Activated T-cell treated with anti-CD3 and anti-CD28 coated beads, Interleukin-2, amount 50 U/mL, for 72 hours (primary cell): ENCODE results near the gene WNT2B. TPM values are rescaled to one million over a fixed set of nuclear protein-coding genes. Genes with fewer than 3 reads are reported as not detected.

ENCODE experiments used
- ATAC-seq, 2 donors: fragments of 150-1000 bp; cut with Tn5 transposase; replicated peaks in 1 of 2; 2 replicates each; pipeline ENCODE4 v1.10.0; 2021; ENCODE audit warnings: moderate library complexity in 2 of 2, mild to moderate bottlenecking in 1 of 2
- DNase-seq, 2 donors: peaks; one replicate each; pipeline ENCODE4 v3.0.0; 2021 to 2022; ENCODE audit warnings: mixed read lengths in 1 of 2
- H3K27ac Mint-ChIP-seq: one replicate; pipeline ENCODE4 v1.8.0; 2022; ENCODE audit warnings: mild to moderate bottlenecking, moderate library complexity, mixed read lengths
- H3K27me3 Mint-ChIP-seq: one replicate; pipeline ENCODE4 v1.8.0; 2022; ENCODE audit warnings: low read depth, mixed read lengths
- H3K36me3 Mint-ChIP-seq, 2 donors: one replicate each; pipeline ENCODE4 v1.8.0; 2022; ENCODE audit warnings: mixed read lengths in 2 of 2, mild to moderate bottlenecking in 1 of 2; ENCODE audit not compliant: insufficient read depth in 2 of 2
- H3K4me1 Mint-ChIP-seq: one replicate; pipeline ENCODE4 v1.8.0; 2022; ENCODE audit warnings: low read depth, mixed read lengths
- H3K4me3 Mint-ChIP-seq, 2 donors: one replicate each; pipeline ENCODE4 v1.8.0; 2022; ENCODE audit warnings: mild to moderate bottlenecking in 2 of 2, mixed read lengths in 2 of 2, moderate library complexity in 2 of 2
- H3K9me3 Mint-ChIP-seq, 2 donors: one replicate each; pipeline ENCODE4 v1.8.0; 2022; ENCODE audit warnings: mixed read lengths in 2 of 2
- total RNA-seq, 2 donors: library from RNA; stranded (reverse); gene quantifications; one replicate each; pipeline ENCODE4 v1.2.3, GENCODE V29; 2022

Gene WNT2B
- total RNA-seq, 2 donors from 2014 or later: 0.29 to 0.53 TPM

GRCh38 chr1:112507336-112507735 lies 1.4 kb upstream of the WNT2B start:
- H3K27me3 Mint-ChIP-seq: peaks cover 52% of the 10 kb centered on the region
- peak overlapping the region; percentile 75 to 80 for H3K4me3 Mint-ChIP-seq
- no peak for ATAC-seq
- H3K27ac Mint-ChIP-seq: no peak overlapping the region
- DNase-seq: no peak
- no peaks in the 10 kb centered on the region for H3K4me1 Mint-ChIP-seq
- no peaks in the 10 kb centered on the region for H3K9me3 Mint-ChIP-seq
- H3K36me3 Mint-ChIP-seq: no peaks in the 10 kb centered on the region

GRCh38 chr1:112507921-112508277 lies 866 bp upstream of the WNT2B start:
- no peaks in the 10 kb centered on the region for H3K36me3 Mint-ChIP-seq
- H3K9me3 Mint-ChIP-seq: no peaks in the 10 kb centered on the region
- peak overlapping the region; percentile 75 to 80 for H3K4me3 Mint-ChIP-seq
- H3K27me3 Mint-ChIP-seq: peaks cover 46% of the 10 kb centered on the region
- H3K4me1 Mint-ChIP-seq: no peaks in the 10 kb centered on the region
- no peak overlapping the region for H3K27ac Mint-ChIP-seq
- ATAC-seq (peak; percentile 12 to 25), DNase-seq (peak in 1 of 2 donors; percentile 27)

DNA sequence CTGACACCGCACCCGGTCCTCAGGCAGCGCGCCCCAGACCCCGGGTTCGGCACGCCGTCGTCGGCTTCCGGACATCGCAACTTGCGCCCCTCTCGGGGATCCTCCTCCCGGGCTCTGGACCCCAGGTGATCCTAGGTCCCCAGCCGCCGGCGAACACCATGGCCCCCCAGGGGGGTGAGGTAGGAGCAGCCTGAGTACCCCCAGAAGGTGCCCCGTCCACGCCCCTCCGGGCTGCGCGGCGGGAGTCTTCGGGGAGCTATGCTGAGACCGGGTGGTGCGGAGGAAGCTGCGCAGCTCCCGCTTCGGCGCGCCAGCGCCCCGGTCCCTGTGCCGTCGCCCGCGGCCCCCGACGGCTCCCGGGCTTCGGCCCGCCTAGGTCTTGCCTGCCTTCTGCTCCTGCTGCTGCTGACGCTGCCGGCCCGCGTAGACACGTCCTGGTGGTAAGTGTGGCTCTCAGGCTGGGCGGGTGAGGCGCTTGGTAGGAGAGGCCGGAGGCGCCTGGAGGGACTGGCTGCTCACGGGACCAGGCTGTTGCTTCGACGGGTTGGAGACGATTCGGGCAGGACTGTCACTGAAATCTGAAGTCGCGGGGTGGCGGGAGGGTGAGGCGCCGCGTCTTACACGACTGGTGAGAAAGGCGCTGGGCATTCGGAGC lies 367 bp downstream of the WNT2B start:
- H3K9me3 Mint-ChIP-seq: no peaks in the 10 kb centered on the region
- ATAC-seq (peak; percentile 56 to 59), DNase-seq (peak; percentile 31 to 44)
- H3K4me3 Mint-ChIP-seq: peak overlapping the region; percentile 35 to 70
- H3K27ac Mint-ChIP-seq: no peak overlapping the region
- H3K27me3 Mint-ChIP-seq: peaks cover 34% of the 10 kb centered on the region
- H3K36me3 Mint-ChIP-seq: no peaks in the 10 kb centered on the region
- H3K4me1 Mint-ChIP-seq: no peaks in the 10 kb centered on the region

- H3K4me3 Mint-ChIP-seq: peak overlapping the region; percentile 40 to 70
- peaks cover 28% of the 10 kb centered on the region for H3K27me3 Mint-ChIP-seq
- no peaks in the 10 kb centered on the region for H3K36me3 Mint-ChIP-seq
- no peak overlapping the region for H3K27ac Mint-ChIP-seq
- H3K4me1 Mint-ChIP-seq: no peaks in the 10 kb centered on the region
- DNase-seq (no peak), ATAC-seq (no peak)
- H3K9me3 Mint-ChIP-seq: no peaks in the 10 kb centered on the region
Measured at GRCh38 chr1:112509660-112510178, 954 bp downstream of the WNT2B start.

GRCh38 chr1:112510340-112510739 lies 1.6 kb downstream of the WNT2B start:
- Mint-ChIP-seq H3K4me3 (peak overlapping the region; percentile 40 to 51), H3K36me3 (no peaks in the 10 kb centered on the region), H3K4me1 (no peaks in the 10 kb centered on the region), H3K27ac (no peak overlapping the region), H3K9me3 (no peaks in the 10 kb centered on the region), H3K27me3 (peaks cover 26% of the 10 kb centered on the region)
- no peak for DNase-seq
- ATAC-seq: no peak

DNA sequence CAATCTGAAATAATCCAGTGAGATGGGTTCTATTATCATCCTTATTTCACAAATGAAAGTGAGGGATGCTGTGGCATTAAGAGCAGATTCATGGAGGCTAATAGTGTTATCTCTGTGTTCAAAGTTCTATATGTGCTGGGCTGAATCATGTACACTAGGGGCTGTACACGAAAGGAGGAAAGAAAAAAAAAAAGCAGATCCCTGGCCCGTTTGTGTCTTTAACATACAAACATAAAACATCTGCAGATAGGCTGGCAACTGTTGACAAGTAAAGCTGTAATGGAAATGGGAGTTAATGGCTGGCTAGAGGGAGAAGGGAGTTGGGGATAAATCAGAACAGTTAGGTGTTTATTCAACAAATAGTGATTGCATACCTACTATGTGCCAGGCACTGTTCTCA lies 3.1 kb downstream of the WNT2B start:
- H3K27me3 Mint-ChIP-seq: peaks cover 23% of the 10 kb centered on the region
- H3K4me1 Mint-ChIP-seq: no peaks in the 10 kb centered on the region
- DNase-seq: no peak
- H3K9me3 Mint-ChIP-seq: no peaks in the 10 kb centered on the region
- no peak overlapping the region for H3K27ac Mint-ChIP-seq
- ATAC-seq: no peak
- no peak overlapping the region for H3K4me3 Mint-ChIP-seq
- H3K36me3 Mint-ChIP-seq: no peaks in the 10 kb centered on the region

DNA sequence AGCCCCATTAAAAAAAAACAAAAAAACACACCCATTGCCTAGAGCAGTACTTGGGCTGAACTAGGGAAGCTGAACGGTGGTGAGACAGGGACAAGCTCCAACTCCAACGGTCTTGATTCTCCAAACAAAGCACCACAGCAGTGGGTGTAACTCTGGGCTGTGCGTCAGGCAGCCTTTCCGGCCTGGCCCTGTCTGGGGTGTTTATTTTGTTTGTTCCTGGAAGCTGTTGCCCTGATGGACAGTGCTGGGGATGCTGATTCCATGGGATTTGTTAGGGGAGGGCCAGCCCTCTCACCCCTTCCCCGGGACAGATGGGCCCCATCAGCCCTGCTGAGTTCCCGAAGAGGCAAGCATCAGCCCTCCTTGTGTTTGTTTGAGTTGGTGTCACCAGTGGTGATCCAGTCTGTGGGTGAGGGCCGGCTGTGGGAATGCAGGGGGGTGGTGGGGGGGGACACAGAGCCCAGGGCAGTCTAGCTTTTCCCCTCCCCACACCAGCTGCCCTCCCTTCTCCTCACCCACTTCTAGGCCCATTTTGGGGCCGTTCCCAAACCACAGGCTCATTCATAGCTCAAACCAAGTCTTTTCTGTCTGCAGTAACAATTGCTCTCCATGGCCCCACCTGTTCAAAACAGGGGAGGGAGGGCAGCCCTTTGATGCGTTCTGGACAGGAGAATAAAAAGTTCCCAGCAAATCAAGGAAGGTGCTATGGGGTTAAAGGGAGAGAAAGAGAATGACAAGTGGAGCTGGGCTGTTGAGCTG lies 4.5 kb downstream of the WNT2B start:
- H3K27me3 Mint-ChIP-seq: peaks cover 14% of the 10 kb centered on the region
- H3K36me3 Mint-ChIP-seq: no peaks in the 10 kb centered on the region
- DNase-seq (no peak), ATAC-seq (no peak)
- H3K27ac Mint-ChIP-seq: no peak overlapping the region
- no peak overlapping the region for H3K4me3 Mint-ChIP-seq
- H3K4me1 Mint-ChIP-seq: no peaks in the 10 kb centered on the region
- no peaks in the 10 kb centered on the region for H3K9me3 Mint-ChIP-seq

GRCh38 chr1:112514901-112515300 lies 6.1 kb downstream of the WNT2B start:
- Mint-ChIP-seq H3K36me3 (no peaks in the 10 kb centered on the region), H3K9me3 (no peaks in the 10 kb centered on the region), H3K27me3 (peaks cover 8% of the 10 kb centered on the region), H3K4me3 (no peak overlapping the region), H3K4me1 (no peaks in the 10 kb centered on the region), H3K27ac (no peak overlapping the region)
- DNase-seq (no peak), ATAC-seq (no peak)

GRCh38 chr1:112515311-112516009 lies 6.7 kb downstream of the WNT2B start:
- Mint-ChIP-seq H3K27ac (no peak overlapping the region), H3K36me3 (no peaks in the 10 kb centered on the region), H3K27me3 (peaks cover 2% of the 10 kb centered on the region), H3K9me3 (no peaks in the 10 kb centered on the region), H3K4me3 (no peak overlapping the region), H3K4me1 (no peaks in the 10 kb centered on the region)
- DNase-seq (no peak), ATAC-seq (no peak)

DNA sequence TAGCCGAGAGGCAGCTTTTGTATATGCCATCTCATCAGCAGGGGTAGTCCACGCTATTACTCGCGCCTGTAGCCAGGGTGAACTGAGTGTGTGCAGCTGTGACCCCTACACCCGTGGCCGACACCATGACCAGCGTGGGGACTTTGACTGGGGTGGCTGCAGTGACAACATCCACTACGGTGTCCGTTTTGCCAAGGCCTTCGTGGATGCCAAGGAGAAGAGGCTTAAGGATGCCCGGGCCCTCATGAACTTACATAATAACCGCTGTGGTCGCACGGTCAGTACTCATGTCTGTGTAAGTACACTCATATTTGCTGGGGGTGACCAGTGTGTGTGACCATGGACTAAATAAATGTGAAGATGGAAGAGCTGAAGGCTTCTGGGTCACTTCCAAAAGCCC lies 7.4 kb downstream of the WNT2B start:
- ATAC-seq: no peak
- Mint-ChIP-seq H3K27me3 (no peaks in the 10 kb centered on the region), H3K4me3 (no peak overlapping the region), H3K27ac (no peak overlapping the region), H3K36me3 (no peaks in the 10 kb centered on the region), H3K4me1 (no peaks in the 10 kb centered on the region), H3K9me3 (no peaks in the 10 kb centered on the region)
- no peak for DNase-seq

GRCh38 chr1:112517231-112517630 lies 8.5 kb downstream of the WNT2B start:
- ATAC-seq: no peak
- H3K36me3 Mint-ChIP-seq: no peaks in the 10 kb centered on the region
- no peak overlapping the region for H3K4me3 Mint-ChIP-seq
- no peaks in the 10 kb centered on the region for H3K27me3 Mint-ChIP-seq
- no peak for DNase-seq
- H3K4me1 Mint-ChIP-seq: no peaks in the 10 kb centered on the region
- no peaks in the 10 kb centered on the region for H3K9me3 Mint-ChIP-seq
- no peak overlapping the region for H3K27ac Mint-ChIP-seq

GRCh38 chr1:112517646-112518045 lies 8.9 kb downstream of the WNT2B start:
- DNase-seq (no peak), ATAC-seq (no peak)
- Mint-ChIP-seq H3K36me3 (no peaks in the 10 kb centered on the region), H3K9me3 (no peaks in the 10 kb centered on the region), H3K4me3 (no peak overlapping the region), H3K27me3 (no peaks in the 10 kb centered on the region), H3K4me1 (no peaks in the 10 kb centered on the region), H3K27ac (no peak overlapping the region)

DNA sequence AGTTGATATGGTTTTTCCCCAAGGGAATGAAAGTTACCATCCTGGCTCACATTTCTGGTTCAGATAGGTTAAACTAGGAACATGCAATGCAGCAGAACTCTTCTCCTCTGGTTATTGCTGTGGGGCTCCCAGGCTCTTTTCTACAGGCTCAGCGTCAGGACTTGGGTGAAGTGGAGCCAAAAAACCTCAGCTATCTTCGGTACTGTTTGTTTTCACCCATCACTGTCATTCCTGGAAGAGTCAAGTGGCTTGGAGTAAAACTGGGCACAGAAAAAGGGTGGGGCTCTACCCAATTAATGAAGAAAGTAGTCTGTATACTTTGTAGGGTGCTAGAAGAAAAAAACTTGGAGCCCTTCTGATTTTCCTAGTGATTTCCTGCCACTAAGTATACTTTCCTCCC lies 9.4 kb downstream of the WNT2B start:
- H3K27me3 Mint-ChIP-seq: no peaks in the 10 kb centered on the region
- H3K4me1 Mint-ChIP-seq: no peaks in the 10 kb centered on the region
- no peak for DNase-seq
- H3K36me3 Mint-ChIP-seq: no peaks in the 10 kb centered on the region
- ATAC-seq: no peak
- H3K4me3 Mint-ChIP-seq: no peak overlapping the region
- no peaks in the 10 kb centered on the region for H3K9me3 Mint-ChIP-seq
- H3K27ac Mint-ChIP-seq: no peak overlapping the region
